Measurements from ENCODE around the gene XPR1. TPM values are rescaled to one million over a fixed set of nuclear protein-coding genes. Genes with fewer than 3 reads are reported as not detected.
A peak's percentile ranks its signal among the peaks of the same experiment; 100 is the strongest.

Gene XPR1
- total and polyA plus RNA-seq, 7 experiments from 2014 or later = 5.4 to 19.7 (median 15.4) TPM

DNA sequence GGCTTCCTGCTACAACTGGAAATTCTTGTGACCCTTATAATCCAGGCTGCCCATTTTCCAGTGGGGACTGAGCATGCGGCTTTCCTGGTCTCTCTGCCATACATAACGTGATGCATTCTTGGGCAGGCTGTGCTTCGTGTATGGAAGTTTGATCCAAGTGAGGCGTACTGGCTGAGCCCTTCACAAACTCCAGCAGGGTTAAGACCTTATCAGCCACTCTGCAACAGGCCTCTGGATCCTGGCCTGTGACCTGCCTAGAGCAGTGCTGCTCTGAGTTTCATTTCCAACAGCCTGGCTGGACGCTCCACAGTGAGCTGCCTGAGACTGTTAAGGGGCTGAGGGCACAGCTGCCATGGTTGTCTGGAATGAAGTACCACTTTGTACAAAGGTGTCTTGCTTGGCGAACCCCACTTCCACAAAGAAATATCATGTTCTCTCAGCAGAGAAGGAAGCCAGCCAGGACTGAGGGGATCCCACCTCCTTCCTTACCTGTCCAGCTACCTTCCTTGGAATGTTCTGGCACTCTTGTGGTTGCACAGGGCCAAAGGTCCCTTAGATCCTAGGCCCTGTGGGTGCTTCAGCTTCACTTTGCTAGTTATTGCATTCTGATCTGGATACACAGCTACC is 28.5 kb upstream of the XPR1 start:
- Mint-ChIP-seq H3K27me3 (peaks cover 0 to 17% (median 0%) of the 10 kb centered on the region in 5 donors), H3K27ac (no peak overlapping the region)
- intact Hi-C loops (cut with micrococcal nuclease) = no loop called here

DNA sequence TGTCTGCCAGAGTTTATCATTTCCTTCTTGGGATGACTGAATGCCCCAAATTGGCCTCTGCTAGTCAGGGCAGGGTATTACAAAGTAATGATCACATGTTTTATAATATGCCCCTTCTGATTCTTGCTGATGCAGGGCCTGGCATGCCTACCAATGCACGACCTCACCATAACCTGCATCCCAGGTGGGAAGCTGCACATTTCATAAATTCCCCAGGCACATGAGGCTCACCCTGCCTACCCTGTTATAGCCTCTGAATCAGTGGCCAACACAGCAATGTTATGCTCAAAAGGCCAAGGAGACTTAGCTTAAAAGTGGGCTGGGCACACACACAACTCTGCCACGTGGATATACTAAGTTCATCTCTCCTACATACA is 28.0 kb upstream of the XPR1 start:
- ATAC-seq = no peak
- Histone ChIP-seq H3K4me1 (ENCODE audit: control insufficient read depth in 2 of 2, insufficient read depth in 2 of 2, low read length in 2 of 2) (no peaks in the 10 kb centered on the region), H3K27ac (ENCODE audit: low read depth, low read length) (no peak overlapping the region), H3K9me3 (ENCODE audit: control insufficient read depth in 2 of 3, low read length in 3 of 3) (no peaks in the 10 kb centered on the region), H3K36me3 (ENCODE audit: control insufficient read depth in 2 of 3, insufficient read depth in 3 of 3, low read length in 3 of 3) (no peaks in the 10 kb centered on the region), H3K4me3 (ENCODE audit: low read length) (no peak overlapping the region), H3K27me3 (ENCODE audit: control insufficient read depth in 2 of 2, insufficient read depth in 2 of 2, low read length in 2 of 2) (no peaks in the 10 kb centered on the region)
- ChIA-PET CTCF (no interaction called here), POLR2A (no interaction called here)
- intact Hi-C loops (cut with micrococcal nuclease) = no loop called here
- Mint-ChIP-seq H3K4me1 (no peaks in the 10 kb centered on the region), H3K9me3 (no peaks in the 10 kb centered on the region), H3K4me3 (no peak overlapping the region), H3K36me3 (no peaks in the 10 kb centered on the region), H3K27me3 (peaks cover 0 to 13% (median 0%) of the 10 kb centered on the region in 5 donors), H3K27ac (no peak overlapping the region)
- no peak for DNase-seq

More for the DNA sequence above, 28.5 kb upstream of the XPR1 start:
- Histone ChIP-seq H3K36me3 (ENCODE audit: control insufficient read depth in 2 of 3, insufficient read depth in 3 of 3, low read length in 3 of 3) (no peaks in the 10 kb centered on the region), H3K9me3 (ENCODE audit: control insufficient read depth in 2 of 3, low read length in 3 of 3) (no peaks in the 10 kb centered on the region), H3K4me3 (ENCODE audit: low read length) (no peak overlapping the region), H3K27me3 (ENCODE audit: control insufficient read depth in 2 of 2, insufficient read depth in 2 of 2, low read length in 2 of 2) (no peaks in the 10 kb centered on the region), H3K27ac (ENCODE audit: low read depth, low read length) (no peak overlapping the region), H3K4me1 (ENCODE audit: control insufficient read depth in 2 of 2, insufficient read depth in 2 of 2, low read length in 2 of 2) (no peaks in the 10 kb centered on the region)
- ATAC-seq = no peak
- POLR2A ChIA-PET = no interaction called here
- Mint-ChIP-seq H3K36me3 (no peaks in the 10 kb centered on the region), H3K4me3 (no peak overlapping the region), H3K9me3 (no peaks in the 10 kb centered on the region), H3K4me1 (no peaks in the 10 kb centered on the region)
- no peak for DNase-seq
- CTCF ChIA-PET = no interaction called here

DNA sequence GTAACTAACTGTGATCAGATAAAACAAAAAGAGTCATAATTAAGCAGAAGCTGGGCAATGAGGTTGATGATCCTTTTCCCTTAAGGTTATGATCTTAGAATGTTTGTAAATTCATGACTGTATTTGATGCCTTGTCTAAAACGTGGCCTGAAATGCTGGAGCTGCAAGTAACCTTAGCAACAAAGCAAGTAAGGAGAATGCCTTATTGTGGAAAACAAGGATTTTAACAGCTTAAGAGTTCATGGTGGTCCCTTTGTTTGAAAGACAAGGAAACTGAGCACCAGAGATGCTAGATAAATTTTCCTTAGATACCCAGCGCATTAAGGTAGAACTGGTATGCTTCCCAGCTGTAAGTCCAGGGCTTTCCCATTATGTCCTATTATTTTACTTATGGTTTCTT is 25.7 kb upstream of the XPR1 start:
- peaks cover 0 to 7% (median 0%) of the 10 kb centered on the region in 5 donors for H3K27me3 Mint-ChIP-seq
- Histone ChIP-seq H3K36me3 (ENCODE audit: control insufficient read depth in 2 of 3, insufficient read depth in 3 of 3, low read length in 3 of 3) (no peaks in the 10 kb centered on the region), H3K9me3 (ENCODE audit: control insufficient read depth in 2 of 3, low read length in 3 of 3) (no peaks in the 10 kb centered on the region), H3K4me3 (ENCODE audit: low read length) (no peak overlapping the region), H3K27me3 (ENCODE audit: control insufficient read depth in 2 of 2, insufficient read depth in 2 of 2, low read length in 2 of 2) (no peaks in the 10 kb centered on the region), H3K27ac (ENCODE audit: low read depth, low read length) (no peak overlapping the region), H3K4me1 (ENCODE audit: control insufficient read depth in 2 of 2, insufficient read depth in 2 of 2, low read length in 2 of 2) (no peaks in the 10 kb centered on the region)
- no peaks in the 10 kb centered on the region for H3K36me3 Mint-ChIP-seq
- CTCF ChIA-PET = no interaction called here
- POLR2A ChIA-PET = no interaction called here
- no peaks in the 10 kb centered on the region for H3K9me3 Mint-ChIP-seq
- peak overlapping the region in 1 of 9 donors; percentile 3 for H3K27ac Mint-ChIP-seq
- DNase-seq (no peak), ATAC-seq (no peak)
- no peak overlapping the region for H3K4me3 Mint-ChIP-seq
- peaks cover 2 to 8% (median 5%) of the 10 kb centered on the region in 7 donors for H3K4me1 Mint-ChIP-seq
- intact Hi-C loops (cut with micrococcal nuclease) = no loop called here

DNA sequence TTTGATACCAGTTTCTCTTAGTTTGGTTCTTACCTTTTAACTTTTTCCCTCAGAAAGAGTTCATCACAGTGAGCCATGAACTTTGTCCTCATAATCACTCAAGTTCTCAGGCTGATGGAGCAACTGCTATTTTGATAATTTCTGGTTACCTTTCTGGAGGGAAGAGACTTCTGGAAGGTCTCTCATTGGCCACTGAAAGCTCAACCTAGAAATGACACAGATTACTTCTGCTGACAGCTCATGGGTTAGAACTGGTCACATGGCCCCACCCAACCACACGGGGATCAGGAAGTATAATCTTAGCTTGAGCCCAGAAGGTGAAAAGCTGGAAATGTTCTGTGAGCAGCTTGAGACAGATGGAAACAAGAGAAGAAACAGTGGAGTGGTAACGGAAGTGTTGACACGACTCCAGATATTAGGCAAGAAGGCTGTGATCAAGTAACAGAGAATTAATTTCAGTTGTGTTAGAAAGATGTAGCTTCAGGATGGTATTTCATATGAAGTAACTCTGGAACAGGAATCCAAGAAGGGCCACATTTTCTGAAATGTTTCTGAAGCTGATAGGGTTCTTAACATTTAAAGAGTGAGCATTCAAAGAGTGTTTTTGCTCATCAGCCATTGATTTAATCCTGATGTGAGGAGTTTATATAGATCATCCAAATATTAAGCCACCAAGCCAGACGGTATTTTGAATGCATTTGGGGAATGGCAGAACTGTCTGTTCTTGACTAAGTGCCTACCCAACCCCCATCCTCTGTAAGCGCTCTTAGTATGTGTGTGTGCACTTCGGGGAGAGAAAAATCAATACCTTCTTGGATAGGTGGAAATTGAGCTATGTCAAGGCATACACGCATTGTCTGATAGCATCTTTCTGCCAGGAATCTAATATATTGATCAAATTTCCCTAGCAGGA is 21.9 kb upstream of the XPR1 start:
- H3K27me3 Mint-ChIP-seq = no peaks in the 10 kb centered on the region
- no peak overlapping the region for H3K4me3 ChIP-seq (ENCODE audit: low read length)
- no peaks in the 10 kb centered on the region for H3K27me3 ChIP-seq (ENCODE audit: control insufficient read depth in 2 of 2, insufficient read depth in 2 of 2, low read length in 2 of 2)
- DNase-seq = no peak
- ChIA-PET CTCF (no interaction called here), POLR2A (no interaction called here)
- H3K27ac Mint-ChIP-seq = peak overlapping the region in 1 of 9 donors; percentile 11
- H3K36me3 Mint-ChIP-seq = no peaks in the 10 kb centered on the region
- ATAC-seq = peak; percentile 20
- intact Hi-C loops (cut with micrococcal nuclease) = no loop called here
- H3K27ac ChIP-seq (ENCODE audit: low read depth, low read length) = no peak overlapping the region
- no peaks in the 10 kb centered on the region for H3K36me3 ChIP-seq (ENCODE audit: control insufficient read depth in 2 of 3, insufficient read depth in 3 of 3, low read length in 3 of 3)
- H3K4me3 Mint-ChIP-seq = peak overlapping the region in 1 of 10 donors; percentile 48
- no peaks in the 10 kb centered on the region for H3K4me1 ChIP-seq (ENCODE audit: control insufficient read depth in 2 of 2, insufficient read depth in 2 of 2, low read length in 2 of 2)
- H3K9me3 Mint-ChIP-seq = no peaks in the 10 kb centered on the region
- H3K9me3 ChIP-seq (ENCODE audit: control insufficient read depth in 2 of 3, low read length in 3 of 3) = no peaks in the 10 kb centered on the region
- peaks cover 6 to 13% (median 11%) of the 10 kb centered on the region in 7 donors for H3K4me1 Mint-ChIP-seq

DNA sequence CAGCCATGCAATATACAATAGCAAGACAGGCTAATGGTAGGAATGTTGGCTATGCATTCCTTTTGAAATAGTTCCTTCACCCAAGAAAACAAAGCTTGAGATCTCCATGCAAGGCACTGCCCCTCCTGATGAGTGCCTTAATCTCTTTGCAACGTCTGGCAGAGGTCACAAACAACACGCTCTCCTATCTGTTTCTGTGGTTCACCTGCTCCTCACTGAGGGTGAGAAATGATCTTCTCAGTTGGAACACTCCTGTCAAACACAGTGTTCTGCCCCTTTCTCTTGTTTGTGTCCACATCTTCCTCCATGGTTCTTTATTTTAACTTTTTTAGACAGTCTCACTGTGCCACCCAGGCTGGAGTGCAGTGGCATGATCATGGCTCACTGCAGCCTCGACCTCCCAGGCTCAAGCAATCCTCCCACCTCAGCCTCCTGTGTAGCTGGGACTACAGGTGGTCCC is 21.2 kb upstream of the XPR1 start:
- Mint-ChIP-seq H3K36me3 (no peaks in the 10 kb centered on the region), H3K9me3 (no peaks in the 10 kb centered on the region), H3K4me1 (peaks cover 6 to 13% (median 11%) of the 10 kb centered on the region in 7 donors), H3K27me3 (no peaks in the 10 kb centered on the region), H3K4me3 (no peak overlapping the region), H3K27ac (peak overlapping the region in 3 of 9 donors; percentile 14 to 58 (median 38))
- Histone ChIP-seq H3K4me3 (ENCODE audit: low read length) (no peak overlapping the region), H3K27me3 (ENCODE audit: control insufficient read depth in 2 of 2, insufficient read depth in 2 of 2, low read length in 2 of 2) (no peaks in the 10 kb centered on the region), H3K36me3 (ENCODE audit: control insufficient read depth in 2 of 3, insufficient read depth in 3 of 3, low read length in 3 of 3) (no peaks in the 10 kb centered on the region), H3K4me1 (ENCODE audit: control insufficient read depth in 2 of 2, insufficient read depth in 2 of 2, low read length in 2 of 2) (no peaks in the 10 kb centered on the region), H3K27ac (ENCODE audit: low read depth, low read length) (no peak overlapping the region), H3K9me3 (ENCODE audit: control insufficient read depth in 2 of 3, low read length in 3 of 3) (no peaks in the 10 kb centered on the region)
- intact Hi-C loops (cut with micrococcal nuclease) = no loop called here
- ChIA-PET POLR2A (no interaction called here), CTCF (no interaction called here)
- DNase-seq (no peak), ATAC-seq (no peak)

DNA sequence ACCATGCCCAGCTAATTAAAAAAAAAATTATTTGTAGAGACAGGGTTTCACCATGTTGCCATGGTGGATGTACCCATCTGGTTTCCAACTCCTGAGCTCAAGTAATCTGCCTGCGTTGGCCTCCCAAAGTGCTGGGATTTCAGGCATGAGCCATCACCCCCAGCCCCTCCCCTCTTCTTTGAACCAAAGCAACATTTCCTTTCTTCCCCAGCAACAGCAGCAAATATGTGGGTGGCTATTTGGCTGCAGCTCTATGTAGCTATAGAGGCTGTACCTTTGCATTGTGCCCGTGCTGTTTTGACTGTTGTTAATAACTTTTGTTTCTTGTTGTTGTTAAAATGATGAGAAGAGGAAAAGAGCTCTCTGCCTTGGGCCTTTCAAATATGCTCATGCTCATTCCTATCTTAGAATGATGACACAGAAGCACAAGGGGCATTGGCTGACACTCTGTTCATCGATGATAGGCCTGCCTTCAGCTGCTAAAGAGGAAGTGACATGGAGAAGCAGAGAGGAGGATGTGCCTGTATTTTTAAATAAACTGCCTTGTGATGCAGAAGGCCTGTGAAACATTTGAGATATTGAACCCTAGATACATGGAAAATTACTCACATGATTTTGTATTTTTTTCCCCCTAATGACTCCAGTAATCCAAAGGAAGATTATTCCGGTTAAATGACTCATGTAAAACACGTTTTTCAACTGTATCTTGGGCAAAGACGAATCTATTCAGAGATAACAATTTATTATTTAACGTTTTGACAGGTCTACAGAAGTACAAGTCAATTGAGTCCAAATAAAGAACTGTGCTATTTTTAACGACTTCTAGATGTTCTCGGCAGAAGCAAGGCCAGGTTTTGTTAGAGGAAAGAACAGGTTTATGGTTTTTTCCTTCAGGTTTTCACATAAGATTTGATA is 20.5 kb upstream of the XPR1 start:
- Mint-ChIP-seq H3K4me3 (peak overlapping the region in 2 of 10 donors; percentile 32 to 35), H3K36me3 (no peaks in the 10 kb centered on the region)
- CTCF ChIA-PET = no interaction called here

More for the DNA sequence above, 20.5 kb upstream of the XPR1 start:
- Histone ChIP-seq H3K9me3 (ENCODE audit: control insufficient read depth in 2 of 3, low read length in 3 of 3) (no peaks in the 10 kb centered on the region), H3K4me3 (ENCODE audit: low read length) (no peak overlapping the region), H3K36me3 (ENCODE audit: control insufficient read depth in 2 of 3, insufficient read depth in 3 of 3, low read length in 3 of 3) (no peaks in the 10 kb centered on the region), H3K27me3 (ENCODE audit: control insufficient read depth in 2 of 2, insufficient read depth in 2 of 2, low read length in 2 of 2) (no peaks in the 10 kb centered on the region), H3K4me1 (ENCODE audit: control insufficient read depth in 2 of 2, insufficient read depth in 2 of 2, low read length in 2 of 2) (no peaks in the 10 kb centered on the region), H3K27ac (ENCODE audit: low read depth, low read length) (no peak overlapping the region)
- Mint-ChIP-seq H3K27me3 (no peaks in the 10 kb centered on the region), H3K4me1 (peaks cover 6 to 13% (median 11%) of the 10 kb centered on the region in 7 donors), H3K9me3 (no peaks in the 10 kb centered on the region), H3K27ac (peak overlapping the region in 4 of 9 donors; percentile 1 to 58 (median 9))
- POLR2A ChIA-PET = no interaction called here
- intact Hi-C loops (cut with micrococcal nuclease) = no loop called here
- peak; percentile 62 for ATAC-seq
- peak in 2 of 9 donors; percentile 13 to 16 for DNase-seq

Data from naive thymus-derived CD4-positive, alpha-beta T cell (primary cell).